Ascending aorta (tissue), 2 donors: Measurements from ENCODE around the gene MCM3AP. TPM values are rescaled to one million over a fixed set of nuclear protein-coding genes. Genes with fewer than 3 reads are reported as not detected.

ENCODE experiments used
- DNase-seq, 2 donors: peaks; one replicate each; pipeline ENCODE4 v3.0.0-alpha.2; 2019; ENCODE audit warnings: low spot score in 2 of 2
- H3K27ac ChIP-seq, 2 donors: fragments of 200-600 bp; sonication (generic); one replicate each; pipeline ENCODE4 v1.5.1; 2016 to 2017; ENCODE audit warnings: mild to moderate bottlenecking in 1 of 2
- H3K27me3 ChIP-seq: fragments of 200-600 bp; sonication (generic); one replicate; pipeline ENCODE4 v1.5.1; 2017
- H3K36me3 ChIP-seq, 2 donors: fragments of 200-600 bp; sonication (generic); one replicate each; pipeline ENCODE4 v1.5.1; 2016
- H3K4me1 ChIP-seq, 2 donors: fragments of 200-600 bp; sonication (generic); one replicate each; pipeline ENCODE4 v1.5.1; 2016 to 2017; ENCODE audit warnings: mild to moderate bottlenecking in 1 of 2
- H3K4me3 ChIP-seq, 2 donors: fragments of 200-600 bp; sonication (generic); one replicate each; pipeline ENCODE4 v1.5.1; 2016 to 2017; ENCODE audit warnings: mild to moderate bottlenecking in 1 of 2
- H3K9me3 ChIP-seq, 2 donors: fragments of 200-600 bp; sonication (generic); one replicate each; pipeline ENCODE4 v1.5.1; 2016
- CTCF ChIP-seq, 3 experiments: fragments of 200-600 bp in 2 of 3; fragments of 450-650 bp in 1 of 3; sonication (generic) in 2 of 3; IDR thresholded peaks; one replicate each; pipeline ENCODE4 v1.5.1; 2016 to 2019; ENCODE audit warnings: antibody characterized with exemption in 3 of 3, mild to moderate bottlenecking in 1 of 3, moderate library complexity in 1 of 3
- intact Hi-C: fragments of 100-400 bp; cut with DNase I; formaldehyde crosslinking; loops from one replicate; pipeline ENCODE4 v1.15.1; 2023
- total RNA-seq: library from RNA; depleted of rRNA; stranded (reverse); fragments of >200 nt; gene quantifications from one replicate; pipeline ENCODE4 v1.1.0, GENCODE V29; 2016

Gene MCM3AP
- total RNA-seq, 1 donor from 2014 or later: 121 TPM

GRCh38 chr21:46284077-46284644 lies 1.2 kb downstream of the MCM3AP start:
- H3K27ac ChIP-seq: peak overlapping the region in 1 of 2 donors; percentile 21
- intact Hi-C loops: loop anchor here (10.0 kb wide), 1 partner anchor 309 kb away; no protein-coding TSS in a partner anchor
- TF ChIP-seq CTCF (IDR thresholded peaks at IDR 0.05): no peak
- H3K4me1 ChIP-seq: peaks cover 19 to 30% of the 10 kb centered on the region in 2 donors
- DNase-seq: no peak
- H3K9me3 ChIP-seq: no peaks in the 10 kb centered on the region
- no peaks in the 10 kb centered on the region for H3K27me3 ChIP-seq
- peaks cover 20 to 33% of the 10 kb centered on the region in 2 donors for H3K36me3 ChIP-seq
- peak overlapping the region; percentile 72 to 92 for H3K4me3 ChIP-seq

DNA sequence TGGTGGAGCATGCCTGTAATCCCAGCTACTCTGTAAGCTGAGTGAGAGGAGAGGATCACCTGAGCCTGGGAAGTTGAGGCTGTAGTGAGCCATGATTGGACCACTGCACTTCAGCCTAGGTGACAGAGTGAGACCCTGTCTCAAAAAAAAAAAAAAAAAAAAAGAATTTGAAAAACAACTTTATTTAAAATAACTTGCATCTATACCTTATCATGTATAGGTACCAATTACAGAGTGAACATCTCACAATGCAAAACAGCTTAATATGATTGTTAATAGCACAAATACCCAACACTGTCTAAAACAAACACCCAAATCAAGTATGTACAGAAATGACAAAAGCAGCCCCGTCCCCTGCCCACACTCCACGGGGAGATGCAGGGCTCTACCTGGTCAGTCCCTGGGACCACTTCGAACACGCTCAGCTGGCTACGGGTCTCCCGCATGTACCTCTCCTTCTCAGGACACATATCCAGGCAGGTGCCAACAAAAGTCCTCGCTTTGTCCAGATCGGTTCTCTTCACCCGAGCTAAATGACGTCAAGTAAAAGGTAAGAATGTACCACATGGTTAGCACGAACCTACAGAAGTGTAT lies 10.5 kb downstream of the MCM3AP start:
- no peak for TF ChIP-seq CTCF (IDR thresholded peaks at IDR 0.05)
- no peak overlapping the region for H3K27ac ChIP-seq
- intact Hi-C loops: no loop called here
- H3K9me3 ChIP-seq: no peaks in the 10 kb centered on the region
- no peaks in the 10 kb centered on the region for H3K4me1 ChIP-seq
- H3K27me3 ChIP-seq: no peaks in the 10 kb centered on the region
- no peak for DNase-seq
- peaks cover 85 to 98% of the 10 kb centered on the region in 2 donors for H3K36me3 ChIP-seq
- no peak overlapping the region for H3K4me3 ChIP-seq

DNA sequence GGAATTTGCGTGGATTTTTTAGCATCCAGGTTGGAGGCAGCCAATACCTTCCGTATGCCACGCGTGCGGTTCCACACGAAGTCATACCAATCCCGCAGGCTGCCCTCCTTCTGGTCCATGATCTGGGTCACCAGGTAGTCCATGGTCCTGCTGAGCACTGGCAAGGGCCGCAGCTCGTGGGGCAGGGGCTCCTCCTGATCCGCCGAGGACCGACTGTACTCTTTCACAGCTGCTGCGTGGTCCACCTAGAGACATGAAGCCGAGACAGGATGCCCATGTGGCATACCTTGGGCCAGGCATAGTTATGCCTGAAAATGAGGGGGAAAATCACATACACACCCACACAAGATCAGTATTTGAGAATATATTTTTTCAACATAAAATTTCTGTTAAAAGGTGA lies 12.1 kb downstream of the MCM3AP start:
- Histone ChIP-seq H3K27ac (no peak overlapping the region), H3K4me3 (no peak overlapping the region), H3K36me3 (peaks cover 85 to 98% of the 10 kb centered on the region in 2 donors), H3K4me1 (no peaks in the 10 kb centered on the region), H3K27me3 (no peaks in the 10 kb centered on the region), H3K9me3 (no peaks in the 10 kb centered on the region)
- intact Hi-C loops: no loop called here
- TF ChIP-seq CTCF (IDR thresholded peaks at IDR 0.05): no peak
- no peak for DNase-seq

DNA sequence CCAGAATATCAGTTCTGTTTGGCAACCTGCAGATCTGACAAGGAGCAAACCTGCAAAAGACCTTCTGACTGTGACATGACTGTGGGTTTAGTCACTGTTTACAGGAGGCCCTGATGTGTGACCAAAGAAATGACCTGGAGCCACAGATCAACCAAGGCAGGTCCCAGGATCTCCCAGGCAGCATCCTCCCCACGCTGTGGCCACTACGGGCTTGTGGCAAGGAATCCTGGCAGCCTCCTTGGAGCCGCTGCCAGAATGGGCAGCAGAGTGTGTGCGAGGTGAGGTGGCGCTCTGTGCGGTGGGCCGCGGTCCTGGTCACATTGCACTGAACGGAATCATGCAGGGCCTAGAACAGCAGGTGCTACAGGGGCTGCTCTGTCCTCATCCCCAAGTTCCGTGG lies 15.9 kb downstream of the MCM3AP start:
- peaks cover 89 to 100% of the 10 kb centered on the region in 2 donors for H3K36me3 ChIP-seq
- intact Hi-C loops: no loop called here
- no peaks in the 10 kb centered on the region for H3K27me3 ChIP-seq
- H3K4me1 ChIP-seq: no peaks in the 10 kb centered on the region
- H3K27ac ChIP-seq: no peak overlapping the region
- no peaks in the 10 kb centered on the region for H3K9me3 ChIP-seq
- H3K4me3 ChIP-seq: no peak overlapping the region
- no peak for TF ChIP-seq CTCF (IDR thresholded peaks at IDR 0.05)
- no peak for DNase-seq

- peaks cover 86 to 96% of the 10 kb centered on the region in 2 donors for H3K36me3 ChIP-seq
- no peak for TF ChIP-seq CTCF (IDR thresholded peaks at IDR 0.05)
Observed at GRCh38 chr21:46268371-46268770, 17.0 kb downstream of the MCM3AP start.

More at GRCh38 chr21:46268371-46268770, 17.0 kb downstream of the MCM3AP start:
- Histone ChIP-seq H3K4me1 (no peaks in the 10 kb centered on the region), H3K9me3 (no peaks in the 10 kb centered on the region), H3K27ac (no peak overlapping the region), H3K27me3 (no peaks in the 10 kb centered on the region), H3K4me3 (no peak overlapping the region)
- intact Hi-C loops: no loop called here
- no peak for DNase-seq
